ENCODE data around the gene GALNT7.

The GALNT7 gene

DNA sequence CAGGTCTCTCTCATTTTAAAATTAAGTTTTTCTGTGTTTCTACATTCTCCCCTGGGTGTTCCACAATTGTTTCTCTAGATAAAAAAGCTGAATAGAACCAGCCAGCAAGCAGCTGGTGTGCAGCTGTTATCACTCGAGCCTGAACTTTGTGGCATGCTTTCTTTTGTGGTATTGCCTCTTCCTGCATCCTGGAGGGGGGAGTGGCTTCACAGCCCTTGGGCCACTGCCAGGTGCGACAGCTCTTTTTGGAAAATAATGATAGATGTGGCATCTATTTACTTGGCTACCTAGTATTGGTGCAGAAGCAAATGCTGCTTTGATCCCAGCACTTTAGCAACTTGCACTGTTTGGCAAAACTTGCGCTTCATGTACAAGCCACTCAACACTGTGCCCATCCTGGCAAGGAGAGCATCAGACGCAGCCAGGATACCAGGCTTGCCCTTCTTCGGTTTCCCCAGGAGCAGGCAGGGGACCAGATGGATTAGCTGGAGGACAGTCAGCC lies 96.1 kb downstream of the GALNT7 start:
- DNase-seq: no peak
- peaks cover 7% of the 10 kb centered on the region for H3K36me3 Mint-ChIP-seq (ENCODE audit: low read depth)
- no peak overlapping the region for H3K27ac Mint-ChIP-seq
- H3K4me1 Mint-ChIP-seq (ENCODE audit: low read depth): peaks cover 21% of the 10 kb centered on the region
- H3K4me3 Mint-ChIP-seq: no peak overlapping the region
- H3K9me3 Mint-ChIP-seq: no peaks in the 10 kb centered on the region
- H3K27me3 Mint-ChIP-seq: no peaks in the 10 kb centered on the region

DNA sequence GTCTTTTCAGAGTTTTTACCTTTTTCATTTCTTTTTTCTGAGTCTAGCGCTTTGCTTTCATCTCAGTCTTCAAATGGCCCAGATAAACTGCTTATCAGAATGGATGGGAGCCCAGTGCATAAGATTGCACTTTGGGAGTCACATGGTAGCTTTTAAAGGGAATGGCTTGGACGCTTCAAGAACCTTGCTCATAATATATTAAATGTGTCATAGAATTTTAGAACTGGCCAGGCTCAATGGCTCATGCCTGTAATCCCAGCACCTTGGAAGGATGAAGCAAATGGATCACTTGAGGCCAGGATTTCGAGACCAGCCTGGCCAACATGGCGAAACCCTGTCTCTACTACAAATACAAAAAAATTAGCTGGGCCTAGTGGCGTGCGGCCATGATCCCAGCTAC lies 97.1 kb downstream of the GALNT7 start:
- peaks cover 21% of the 10 kb centered on the region for H3K4me1 Mint-ChIP-seq (ENCODE audit: low read depth)
- no peak for DNase-seq
- no peak overlapping the region for H3K4me3 Mint-ChIP-seq
- H3K27me3 Mint-ChIP-seq: no peaks in the 10 kb centered on the region
- no peak overlapping the region for H3K27ac Mint-ChIP-seq
- no peaks in the 10 kb centered on the region for H3K9me3 Mint-ChIP-seq
- H3K36me3 Mint-ChIP-seq (ENCODE audit: low read depth): peaks cover 4% of the 10 kb centered on the region

DNA sequence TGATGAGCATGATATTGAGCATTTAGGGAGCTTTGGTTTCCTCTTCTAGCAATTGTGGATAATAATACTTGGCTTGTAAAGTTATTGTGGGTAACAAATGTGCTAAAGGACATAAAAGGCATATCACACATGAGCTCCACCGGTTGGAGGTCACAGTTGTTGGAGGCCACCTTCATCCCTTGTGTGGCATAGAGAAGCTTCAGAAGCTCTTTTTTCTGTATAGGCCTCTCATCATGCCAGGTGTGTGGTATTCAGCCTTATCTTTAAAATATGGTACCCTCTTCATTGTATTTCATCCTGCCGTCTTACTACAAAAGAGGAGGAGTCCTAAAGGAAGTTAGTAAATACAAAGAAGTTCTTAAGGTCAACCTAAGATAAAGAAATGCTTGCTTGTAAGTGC lies 99.1 kb downstream of the GALNT7 start:
- Mint-ChIP-seq H3K4me1 (ENCODE audit: low read depth) (peaks cover 21% of the 10 kb centered on the region), H3K27ac (no peak overlapping the region), H3K27me3 (no peaks in the 10 kb centered on the region), H3K9me3 (no peaks in the 10 kb centered on the region), H3K36me3 (ENCODE audit: low read depth) (peaks cover 9% of the 10 kb centered on the region), H3K4me3 (no peak overlapping the region)
- no peak for DNase-seq

DNA sequence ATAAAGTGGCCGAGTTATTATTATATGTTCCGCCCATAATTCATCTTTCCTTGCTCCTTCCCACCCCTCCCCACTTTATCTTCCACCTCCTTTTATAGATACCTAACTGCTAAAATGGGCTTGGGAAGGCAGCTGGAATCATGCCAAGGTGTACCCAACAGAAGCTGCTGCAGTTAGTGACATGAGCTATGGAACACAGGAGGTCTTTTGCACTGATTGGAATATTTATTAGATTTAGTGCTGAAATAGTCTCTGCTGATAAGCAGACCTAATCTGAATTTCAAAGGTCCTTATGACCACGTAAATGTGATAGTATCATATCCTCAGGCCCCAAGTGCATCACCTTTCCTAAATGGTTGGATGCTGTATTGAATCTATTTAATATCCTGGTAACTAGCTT lies 100.7 kb downstream of the GALNT7 start:
- Mint-ChIP-seq H3K4me1 (ENCODE audit: low read depth) (peaks cover 16% of the 10 kb centered on the region), H3K9me3 (no peaks in the 10 kb centered on the region), H3K27ac (no peak overlapping the region), H3K27me3 (no peaks in the 10 kb centered on the region), H3K36me3 (ENCODE audit: low read depth) (peaks cover 22% of the 10 kb centered on the region), H3K4me3 (no peak overlapping the region)
- no peak for DNase-seq

DNA sequence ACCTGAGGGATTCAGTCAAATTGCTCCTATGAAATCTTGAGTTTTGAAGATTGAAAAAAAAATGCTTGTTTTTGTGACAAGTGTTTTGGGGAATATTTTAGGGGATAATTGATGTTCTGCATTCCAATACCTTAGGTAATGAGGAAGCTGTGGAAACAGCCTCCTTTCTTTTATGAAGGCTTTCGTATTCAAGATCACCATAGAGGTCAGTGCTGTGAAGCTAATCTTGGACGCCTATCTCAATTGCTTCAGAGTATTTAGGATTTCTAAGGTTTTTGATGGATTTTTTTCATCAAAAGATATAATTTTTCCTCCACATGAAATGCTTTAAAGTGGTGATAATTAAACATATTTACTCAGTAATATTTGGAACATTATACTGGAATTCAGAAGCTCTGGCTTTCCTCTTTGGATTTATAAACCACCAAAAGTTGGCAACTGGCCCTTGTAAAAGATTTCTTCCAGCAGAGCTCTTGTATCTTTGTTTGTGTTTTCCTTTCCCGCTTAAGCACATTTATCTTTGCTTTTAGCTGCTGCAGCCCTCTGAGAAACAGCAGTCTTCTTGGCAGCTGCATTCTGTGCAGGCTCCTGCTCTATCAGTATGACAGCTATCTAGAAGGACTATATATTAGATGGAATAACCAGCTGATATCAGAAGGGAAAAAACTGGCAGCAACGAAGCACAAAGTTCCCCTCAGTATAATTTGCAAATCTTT lies 101.9 kb downstream of the GALNT7 start:
- Mint-ChIP-seq H3K27ac (no peak overlapping the region), H3K9me3 (peaks cover 6% of the 10 kb centered on the region), H3K27me3 (no peaks in the 10 kb centered on the region), H3K36me3 (ENCODE audit: low read depth) (peaks cover 31% of the 10 kb centered on the region), H3K4me3 (no peak overlapping the region), H3K4me1 (ENCODE audit: low read depth) (peaks cover 5% of the 10 kb centered on the region)
- DNase-seq: no peak

DNA sequence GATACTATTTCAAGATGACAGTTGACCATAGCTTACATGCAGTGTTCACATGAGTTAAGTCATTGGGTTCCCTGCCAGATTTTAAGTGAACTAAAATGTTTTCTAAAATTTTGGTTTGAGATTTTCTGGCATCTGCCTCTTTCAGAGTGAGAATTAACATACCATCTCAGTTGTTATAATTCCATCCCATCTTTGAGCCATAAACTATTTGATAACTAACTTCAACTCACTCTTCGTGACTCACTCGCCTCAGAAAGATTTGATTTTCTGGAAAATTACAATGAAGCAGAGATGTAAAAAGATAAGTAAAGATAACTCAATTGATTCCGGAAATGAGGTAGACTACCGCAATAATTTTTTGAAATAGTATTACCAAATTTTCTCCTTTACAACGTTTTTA lies 103.7 kb downstream of the GALNT7 start:
- Mint-ChIP-seq H3K27me3 (no peaks in the 10 kb centered on the region), H3K36me3 (ENCODE audit: low read depth) (peaks cover 34% of the 10 kb centered on the region), H3K27ac (no peak overlapping the region), H3K4me1 (ENCODE audit: low read depth) (peaks cover 5% of the 10 kb centered on the region), H3K4me3 (no peak overlapping the region), H3K9me3 (peaks cover 6% of the 10 kb centered on the region)
- DNase-seq: no peak

DNA sequence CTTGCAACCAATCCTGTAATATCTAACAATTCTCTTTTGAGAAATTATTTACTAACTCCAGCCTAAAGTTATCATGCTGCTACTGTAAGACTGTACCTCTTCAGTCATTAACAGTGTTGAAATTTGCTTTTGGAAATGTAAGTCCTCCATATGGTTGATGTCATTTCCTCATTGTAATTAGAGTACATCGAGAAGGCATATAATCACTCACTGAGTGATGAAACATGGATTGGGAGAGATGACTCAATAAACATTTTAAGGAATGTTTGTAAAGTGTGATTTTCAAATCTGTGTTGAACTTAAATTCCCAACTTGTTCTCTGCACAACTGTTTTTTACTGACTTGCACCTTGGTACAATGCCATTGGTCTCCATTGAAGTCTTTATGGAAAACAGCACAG lies 104.4 kb downstream of the GALNT7 start:
- Mint-ChIP-seq H3K27ac (no peak overlapping the region), H3K9me3 (peaks cover 6% of the 10 kb centered on the region), H3K4me1 (ENCODE audit: low read depth) (no peaks in the 10 kb centered on the region), H3K27me3 (no peaks in the 10 kb centered on the region), H3K4me3 (no peak overlapping the region), H3K36me3 (ENCODE audit: low read depth) (peaks cover 32% of the 10 kb centered on the region)
- DNase-seq: no peak

DNA sequence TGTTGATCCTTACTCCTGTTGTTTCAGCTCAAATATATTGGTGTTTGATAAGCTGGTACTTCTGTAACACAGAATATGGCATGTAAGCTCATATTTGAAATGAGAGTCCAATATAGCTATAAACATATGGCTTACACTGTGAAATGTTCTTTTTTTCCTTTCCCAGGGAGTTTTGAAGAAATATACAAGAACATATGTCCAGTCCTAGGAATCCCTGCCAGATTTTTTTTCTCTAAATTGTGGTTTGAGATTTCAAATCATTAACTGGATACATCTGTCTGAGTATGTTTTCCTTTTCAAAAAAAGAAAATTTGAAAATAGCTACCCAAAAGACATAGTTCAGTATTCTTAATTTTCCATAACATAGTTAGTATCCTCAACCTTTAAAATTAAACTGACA lies 105.3 kb downstream of the GALNT7 start:
- Mint-ChIP-seq H3K4me1 (ENCODE audit: low read depth) (no peaks in the 10 kb centered on the region), H3K27me3 (no peaks in the 10 kb centered on the region), H3K4me3 (no peak overlapping the region), H3K36me3 (ENCODE audit: low read depth) (peaks cover 30% of the 10 kb centered on the region), H3K9me3 (peaks cover 6% of the 10 kb centered on the region), H3K27ac (no peak overlapping the region)
- DNase-seq: no peak

DNA sequence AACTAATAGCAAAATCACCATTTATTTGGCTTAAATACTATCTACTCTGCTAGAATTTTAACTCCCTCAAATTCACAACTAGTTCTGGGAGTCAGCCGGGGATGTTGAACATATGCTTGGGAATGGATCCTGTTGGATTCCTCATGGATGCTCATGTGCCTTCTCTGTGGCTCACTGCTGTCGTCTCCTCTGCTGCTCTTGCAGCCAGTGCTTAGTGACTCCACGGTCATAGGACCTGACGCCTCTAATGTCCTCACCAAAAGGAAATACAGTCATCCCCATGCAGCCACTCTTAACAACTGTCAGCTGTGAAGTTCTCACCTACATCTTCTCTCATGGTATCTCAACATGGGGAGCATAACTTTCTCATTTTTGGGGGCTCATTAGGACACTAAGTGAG lies 106.1 kb downstream of the GALNT7 start:
- Mint-ChIP-seq H3K9me3 (peaks cover 6% of the 10 kb centered on the region), H3K36me3 (ENCODE audit: low read depth) (peaks cover 30% of the 10 kb centered on the region), H3K27ac (no peak overlapping the region), H3K4me1 (ENCODE audit: low read depth) (no peaks in the 10 kb centered on the region), H3K4me3 (no peak overlapping the region), H3K27me3 (no peaks in the 10 kb centered on the region)
- DNase-seq: no peak

DNA sequence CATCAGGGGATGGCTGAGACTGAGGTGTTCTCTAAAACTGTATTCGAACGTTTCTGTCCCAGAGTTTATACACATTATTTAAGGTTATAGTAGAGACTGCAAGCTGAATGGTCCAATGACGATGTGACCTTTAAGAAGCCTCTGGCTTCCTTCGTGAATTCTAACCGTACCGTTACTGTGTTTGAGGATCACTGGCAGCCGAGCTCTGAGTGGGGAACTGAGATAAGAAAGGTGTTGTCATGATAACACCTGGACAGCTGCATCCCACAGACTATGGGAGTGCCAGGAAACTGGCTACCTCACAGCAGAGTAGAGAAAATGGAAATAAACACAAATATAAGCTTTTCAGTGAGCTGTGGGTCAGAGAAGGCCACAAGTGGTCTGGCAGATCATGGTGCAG lies 106.5 kb downstream of the GALNT7 start:
- Mint-ChIP-seq H3K36me3 (ENCODE audit: low read depth) (peaks cover 30% of the 10 kb centered on the region), H3K4me1 (ENCODE audit: low read depth) (no peaks in the 10 kb centered on the region), H3K27ac (no peak overlapping the region), H3K9me3 (peaks cover 6% of the 10 kb centered on the region), H3K4me3 (no peak overlapping the region), H3K27me3 (no peaks in the 10 kb centered on the region)
- DNase-seq: no peak

DNA sequence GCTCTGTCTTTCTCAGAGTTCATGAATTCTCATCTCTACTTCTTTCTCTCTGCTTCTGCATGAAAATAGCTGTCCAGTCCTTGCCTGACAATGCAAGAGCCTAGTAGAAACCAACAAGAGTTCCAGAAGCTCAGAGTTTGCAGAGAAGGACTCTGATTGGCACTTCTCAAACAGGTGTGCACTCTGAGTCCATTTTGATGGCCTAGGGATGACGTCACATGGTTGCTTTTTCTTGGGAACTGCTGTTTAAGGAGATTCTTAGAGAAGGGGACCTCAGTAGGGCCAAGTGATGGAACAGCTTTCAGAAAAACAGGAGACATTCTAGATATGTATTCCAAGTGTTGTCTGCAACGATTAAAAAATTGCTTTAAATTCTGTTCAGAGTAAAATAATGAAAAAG lies 108.7 kb downstream of the GALNT7 start:
- peaks cover 37% of the 10 kb centered on the region for H3K36me3 Mint-ChIP-seq (ENCODE audit: low read depth)
- peaks cover 7% of the 10 kb centered on the region for H3K9me3 Mint-ChIP-seq
- H3K4me3 Mint-ChIP-seq: no peak overlapping the region
- no peaks in the 10 kb centered on the region for H3K27me3 Mint-ChIP-seq
- H3K4me1 Mint-ChIP-seq (ENCODE audit: low read depth): no peaks in the 10 kb centered on the region
- DNase-seq: no peak
- no peak overlapping the region for H3K27ac Mint-ChIP-seq

DNA sequence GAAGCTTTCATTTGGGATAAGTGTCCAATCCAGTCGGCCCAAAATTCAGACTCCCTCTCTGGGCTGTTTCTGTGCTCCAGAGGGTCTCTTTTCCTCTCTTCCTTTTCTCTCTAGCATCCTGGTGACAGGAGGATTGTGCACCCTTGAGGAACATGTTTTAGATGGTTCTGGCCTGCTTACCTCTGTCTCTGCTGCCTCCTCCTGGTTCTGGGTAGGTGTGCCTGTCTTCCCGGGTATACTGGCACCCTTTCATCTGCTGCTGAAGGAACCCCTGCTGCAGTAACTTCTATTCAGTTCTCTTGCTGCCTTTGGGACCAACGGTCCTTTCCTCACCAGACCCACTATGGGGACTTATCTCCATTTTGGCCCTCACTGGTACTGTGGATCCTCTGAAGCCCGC lies 112.4 kb downstream of the GALNT7 start:
- DNase-seq: no peak
- no peaks in the 10 kb centered on the region for H3K27me3 Mint-ChIP-seq
- no peaks in the 10 kb centered on the region for H3K4me1 Mint-ChIP-seq (ENCODE audit: low read depth)
- no peak overlapping the region for H3K27ac Mint-ChIP-seq
- no peak overlapping the region for H3K4me3 Mint-ChIP-seq
- H3K9me3 Mint-ChIP-seq: peaks cover 18% of the 10 kb centered on the region
- peaks cover 36% of the 10 kb centered on the region for H3K36me3 Mint-ChIP-seq (ENCODE audit: low read depth)

DNA sequence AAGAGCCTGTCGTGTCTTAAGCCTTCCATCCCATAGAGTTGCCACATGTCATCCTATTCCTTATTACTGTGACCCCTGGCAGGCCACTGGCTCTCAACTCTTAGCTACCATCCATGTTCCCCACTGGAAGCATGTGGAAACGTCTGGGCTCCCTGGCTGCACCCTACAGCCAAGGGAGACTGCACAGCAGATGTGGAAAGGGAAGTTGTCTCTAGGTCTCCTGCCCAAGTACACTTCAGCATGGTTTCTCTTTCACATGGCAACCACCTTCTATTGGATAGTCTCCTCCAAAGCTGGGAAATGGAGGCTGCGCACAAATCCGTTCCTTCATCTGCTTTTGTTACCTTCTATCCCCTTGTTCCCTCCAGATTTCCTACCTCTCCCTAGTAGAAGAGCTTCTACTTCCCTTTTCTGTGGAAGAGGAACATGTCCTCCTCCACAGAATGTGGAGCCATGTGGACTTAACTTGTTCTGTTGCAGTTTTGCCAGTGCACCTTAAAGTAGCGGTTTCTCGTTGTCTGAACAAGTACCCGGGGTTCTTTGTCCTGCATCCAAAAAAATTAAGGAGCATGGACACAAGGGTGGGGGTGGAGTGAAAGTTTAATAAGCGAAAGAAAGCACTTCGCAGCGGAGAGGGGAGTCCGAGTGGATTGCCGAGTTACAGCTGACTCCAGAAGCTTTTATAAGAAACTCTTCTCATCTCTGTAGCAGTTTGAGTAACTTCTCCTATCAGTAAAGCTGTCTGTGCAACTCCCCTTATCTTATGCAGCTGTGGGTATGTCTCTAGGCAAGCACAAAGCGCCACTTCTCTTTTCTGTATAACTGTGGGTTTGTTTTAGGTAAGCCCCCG lies 113.0 kb downstream of the GALNT7 start:
- Mint-ChIP-seq H3K36me3 (ENCODE audit: low read depth) (peaks cover 37% of the 10 kb centered on the region), H3K9me3 (peaks cover 22% of the 10 kb centered on the region), H3K27me3 (no peaks in the 10 kb centered on the region), H3K27ac (no peak overlapping the region), H3K4me1 (ENCODE audit: low read depth) (no peaks in the 10 kb centered on the region), H3K4me3 (no peak overlapping the region)
- no peak for DNase-seq

DNA sequence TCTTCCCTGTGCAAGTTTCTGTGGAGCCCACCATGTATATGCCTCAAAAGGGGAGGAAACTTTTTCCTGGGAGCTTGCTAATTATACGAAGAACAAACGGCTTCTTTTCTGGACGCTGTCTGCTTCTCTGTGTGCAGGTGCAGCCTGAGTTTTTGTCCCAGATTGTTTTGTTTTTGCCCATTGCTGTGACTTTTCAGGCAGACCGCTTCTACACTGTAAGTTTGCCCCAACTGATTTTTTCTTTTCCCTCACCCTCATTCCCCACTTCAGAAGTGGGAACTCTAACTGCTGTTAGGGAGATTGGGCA lies 113.6 kb downstream of the GALNT7 start:
- no peak overlapping the region for H3K27ac Mint-ChIP-seq
- H3K4me3 Mint-ChIP-seq: no peak overlapping the region
- H3K36me3 Mint-ChIP-seq (ENCODE audit: low read depth): peaks cover 42% of the 10 kb centered on the region
- no peaks in the 10 kb centered on the region for H3K4me1 Mint-ChIP-seq (ENCODE audit: low read depth)
- H3K27me3 Mint-ChIP-seq: no peaks in the 10 kb centered on the region
- H3K9me3 Mint-ChIP-seq: peaks cover 24% of the 10 kb centered on the region
- no peak for DNase-seq

DNA sequence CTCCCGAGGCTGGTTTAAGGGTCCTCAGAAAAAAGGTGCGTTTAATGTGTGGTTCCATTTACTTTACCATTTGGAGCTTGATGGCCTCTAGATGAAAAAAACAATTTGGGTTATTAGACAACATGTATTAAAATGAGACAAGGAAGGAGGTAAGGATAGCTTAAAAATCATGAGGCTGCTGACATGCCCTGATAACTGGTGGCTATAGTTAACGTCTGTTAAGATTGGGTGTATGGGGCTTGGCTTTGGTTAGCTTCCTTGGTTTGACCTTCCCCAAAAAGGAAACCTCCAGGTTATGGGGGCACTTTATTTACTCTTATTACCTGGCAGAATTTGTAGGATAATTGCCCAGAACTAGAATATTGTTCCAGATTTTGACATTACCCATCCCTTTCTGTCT lies 114.0 kb downstream of the GALNT7 start:
- Mint-ChIP-seq H3K27ac (no peak overlapping the region), H3K36me3 (ENCODE audit: low read depth) (peaks cover 42% of the 10 kb centered on the region), H3K4me1 (ENCODE audit: low read depth) (no peaks in the 10 kb centered on the region), H3K27me3 (no peaks in the 10 kb centered on the region), H3K9me3 (peaks cover 24% of the 10 kb centered on the region), H3K4me3 (no peak overlapping the region)
- no peak for DNase-seq
